Smooth muscle cell (in vitro differentiated cells): Measurements from ENCODE around the gene ENTPD6. TPM values are rescaled to one million over a fixed set of nuclear protein-coding genes. Genes with fewer than 3 reads are reported as not detected.

Experiments
- DNase-seq: peaks from one replicate; lab custom pipeline; 2025; ENCODE audit not compliant: unreplicated experiment; lab: John Stamatoyannopoulos, UW
- H2AFZ ChIP-seq: fragments of 200-600 bp; sonication (generic); 2 replicates; pipeline ENCODE4 v1.6.0; 2016; ENCODE audit warnings: antibody characterized with exemption, low read depth, mild to moderate bottlenecking
- H3F3A ChIP-seq: fragments of 200-600 bp; sonication (generic); 2 replicates; pipeline ENCODE4 v1.6.0; 2017; ENCODE audit warnings: antibody characterized with exemption, low read depth
- H3K27ac ChIP-seq: fragments of 200-600 bp; sonication (generic); 2 replicates; pipeline ENCODE4 v1.5.1; 2016; ENCODE audit warnings: low read depth, mild to moderate bottlenecking
- H3K27me3 ChIP-seq: fragments of 200-600 bp; sonication (generic); 2 replicates; pipeline ENCODE4 v1.6.1; 2016; ENCODE audit warnings: low read depth, mild to moderate bottlenecking
- H3K36me3 ChIP-seq: fragments of 200-600 bp; sonication (generic); 2 replicates; pipeline ENCODE4 v1.5.1; 2016; ENCODE audit warnings: low read depth
- H3K4me1 ChIP-seq: fragments of 200-600 bp; sonication (generic); 2 replicates; pipeline ENCODE4 v1.5.1; 2016; ENCODE audit warnings: low read depth
- H3K4me2 ChIP-seq: fragments of 200-600 bp; sonication (generic); 2 replicates; pipeline ENCODE4 v1.6.0; 2016; ENCODE audit warnings: mild to moderate bottlenecking
- H3K4me3 ChIP-seq: fragments of 200-600 bp; sonication (generic); 2 replicates; pipeline ENCODE4 v1.5.1; 2016; ENCODE audit warnings: mild to moderate bottlenecking
- H3K79me2 ChIP-seq: fragments of 200-600 bp; sonication (generic); 2 replicates; pipeline ENCODE4 v1.6.0; 2016; ENCODE audit warnings: low read depth, mild to moderate bottlenecking
- H3K9ac ChIP-seq: fragments of 200-600 bp; sonication (generic); 2 replicates; pipeline ENCODE4 v1.6.0; 2016; ENCODE audit warnings: low read depth
- H3K9me3 ChIP-seq: fragments of 200-600 bp; sonication (generic); replicated peaks from 2 replicates; pipeline ENCODE4 v1.5.1; 2016; ENCODE audit warnings: low read depth
- H4K20me1 ChIP-seq: fragments of 200-600 bp; sonication (generic); 2 replicates; pipeline ENCODE4 v1.6.0; 2016; ENCODE audit warnings: low read depth
- WGBS: methylation state at CpG from one replicate; pipeline ENCODE4 v1.1.7; 2016; ENCODE audit warnings: low lambda C conversion rate; 5-methylcytosine and 5-hydroxymethylcytosine counted together
- polyA plus RNA-seq: library from polyadenylated mRNA; unstranded; fragments of >200 nt; fragmentation: Nextera tagmentation; extraction: Ambion mirVana; gene quantifications from 2 replicates; pipeline ENCODE4 v1.2.1, GENCODE V29; 2016
- total RNA-seq: library from RNA; depleted of rRNA; stranded (reverse); fragments of >200 nt; gene quantifications from 2 replicates; pipeline ENCODE4 v1.2.3, GENCODE V29; 2014
- TF ChIP-seq, protein P1 (sequence below): fragments of 200-600 bp; sonication (generic); IDR thresholded peaks from 2 replicates; pipeline ENCODE4 v1.5.1; 2017; ENCODE audit warnings: borderline replicate concordance, mild to moderate bottlenecking, antibody characterized with exemption; ENCODE audit not compliant: insufficient read depth, poor library complexity, severe bottlenecking

ENTPD6 gene
- total and polyA plus RNA-seq, 2 experiments from 2014 or later, result 12.6 to 19.9 TPM

DNA sequence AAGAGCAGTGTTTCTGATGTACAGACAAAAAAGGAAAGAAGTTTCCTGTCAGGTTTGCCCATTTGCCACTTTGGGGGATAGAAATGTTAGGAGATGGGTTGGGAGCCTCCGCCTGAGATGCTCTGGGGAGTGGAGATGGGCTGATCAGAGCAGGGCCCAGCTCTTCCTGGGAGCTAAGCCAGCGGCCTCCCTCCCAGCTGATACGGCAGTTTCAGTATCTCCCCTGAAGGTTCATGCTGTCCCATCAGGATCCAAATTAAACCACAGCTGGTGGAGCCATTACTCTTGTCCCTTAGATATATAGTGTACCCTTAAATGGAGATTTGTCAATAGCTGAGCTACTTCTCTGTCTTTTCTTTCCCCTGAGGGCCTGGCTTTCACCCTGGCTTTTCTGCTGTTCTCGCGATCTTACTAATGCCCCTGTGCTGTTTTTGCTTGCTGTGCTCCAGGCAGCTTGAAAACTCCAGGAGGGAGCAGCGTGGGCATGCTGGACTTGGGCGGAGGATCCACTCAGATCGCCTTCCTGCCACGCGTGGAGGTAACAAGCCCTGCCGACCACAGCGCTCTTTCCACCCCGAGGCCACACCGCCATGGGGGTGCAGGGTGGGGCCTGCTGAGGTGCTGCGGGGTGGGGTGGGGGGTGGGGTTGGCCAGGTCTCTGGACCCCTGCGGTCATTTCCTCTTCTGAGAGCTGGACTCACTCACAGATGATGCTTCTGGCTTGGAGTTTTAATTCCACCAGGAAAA is 20.9 kb downstream of the ENTPD6 start:
- H4K20me1 ChIP-seq, result no peaks in the 10 kb centered on the region
- TF ChIP-seq, protein P1, sequence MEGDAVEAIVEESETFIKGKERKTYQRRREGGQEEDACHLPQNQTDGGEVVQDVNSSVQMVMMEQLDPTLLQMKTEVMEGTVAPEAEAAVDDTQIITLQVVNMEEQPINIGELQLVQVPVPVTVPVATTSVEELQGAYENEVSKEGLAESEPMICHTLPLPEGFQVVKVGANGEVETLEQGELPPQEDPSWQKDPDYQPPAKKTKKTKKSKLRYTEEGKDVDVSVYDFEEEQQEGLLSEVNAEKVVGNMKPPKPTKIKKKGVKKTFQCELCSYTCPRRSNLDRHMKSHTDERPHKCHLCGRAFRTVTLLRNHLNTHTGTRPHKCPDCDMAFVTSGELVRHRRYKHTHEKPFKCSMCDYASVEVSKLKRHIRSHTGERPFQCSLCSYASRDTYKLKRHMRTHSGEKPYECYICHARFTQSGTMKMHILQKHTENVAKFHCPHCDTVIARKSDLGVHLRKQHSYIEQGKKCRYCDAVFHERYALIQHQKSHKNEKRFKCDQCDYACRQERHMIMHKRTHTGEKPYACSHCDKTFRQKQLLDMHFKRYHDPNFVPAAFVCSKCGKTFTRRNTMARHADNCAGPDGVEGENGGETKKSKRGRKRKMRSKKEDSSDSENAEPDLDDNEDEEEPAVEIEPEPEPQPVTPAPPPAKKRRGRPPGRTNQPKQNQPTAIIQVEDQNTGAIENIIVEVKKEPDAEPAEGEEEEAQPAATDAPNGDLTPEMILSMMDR, result no peak
- WGBS, result 97% methylated on average over 16 of the region's 16 CpGs
- no peaks in the 10 kb centered on the region for H3K36me3 ChIP-seq
- no peaks in the 10 kb centered on the region for H3K27me3 ChIP-seq
- no peak for DNase-seq
- no peak overlapping the region for H2AFZ ChIP-seq
- no peak overlapping the region for H3K4me2 ChIP-seq
- no peaks in the 10 kb centered on the region for H3K9me3 ChIP-seq
- no peak overlapping the region for H3K9ac ChIP-seq
- no peak overlapping the region for H3K27ac ChIP-seq
- no peaks in the 10 kb centered on the region for H3K4me1 ChIP-seq
- H3K4me3 ChIP-seq, result no peak overlapping the region
- H3K79me2 ChIP-seq, result no peaks in the 10 kb centered on the region
- H3F3A ChIP-seq, result no peaks in the 10 kb centered on the region

DNA sequence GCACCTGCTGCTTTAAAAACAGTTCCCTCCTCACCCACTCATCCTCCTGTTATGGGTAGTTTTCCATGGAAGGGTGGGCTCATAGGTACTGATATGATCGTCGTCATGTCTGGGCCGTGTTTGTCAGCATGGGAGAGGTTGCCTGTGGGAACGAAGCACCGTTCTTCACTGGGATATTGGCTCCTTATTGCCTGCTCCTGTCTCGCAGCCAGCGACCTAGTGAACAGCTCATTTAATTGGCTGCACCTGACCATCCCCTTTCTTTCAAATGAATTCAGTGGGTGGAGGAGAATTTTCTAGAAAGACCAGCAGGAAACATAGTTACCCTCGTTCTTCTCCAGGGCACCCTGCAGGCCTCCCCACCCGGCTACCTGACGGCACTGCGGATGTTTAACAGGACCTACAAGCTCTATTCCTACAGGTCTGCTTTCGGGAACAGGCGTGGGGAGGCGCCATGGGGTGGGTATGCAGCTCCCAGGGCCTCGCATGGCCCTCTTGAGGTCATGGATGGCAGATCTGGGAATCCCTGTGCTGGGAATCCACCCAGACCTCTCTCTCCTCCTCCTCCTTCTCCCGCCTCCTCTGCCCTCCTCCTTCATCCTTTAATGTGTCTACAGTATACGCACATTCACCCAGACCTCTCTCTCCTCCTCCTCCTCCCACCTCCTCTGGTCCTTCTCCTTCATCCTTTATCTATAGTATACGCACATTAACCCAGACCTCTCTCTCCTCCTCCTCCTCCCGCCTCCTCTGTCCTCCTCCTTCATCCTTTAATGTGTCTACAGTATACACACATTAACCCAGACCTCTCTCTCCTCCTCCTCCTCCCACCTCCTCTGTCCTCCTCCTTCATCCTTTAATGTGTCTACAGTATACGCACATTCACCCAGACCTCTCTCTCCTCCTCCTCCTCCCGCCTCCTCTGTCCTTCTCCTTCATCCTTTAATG is 21.9 kb downstream of the ENTPD6 start:
- Histone ChIP-seq H3K9me3 (no peaks in the 10 kb centered on the region), H3K36me3 (no peaks in the 10 kb centered on the region), H4K20me1 (no peaks in the 10 kb centered on the region), H3K4me3 (no peak overlapping the region), H3K27ac (no peak overlapping the region), H3K4me2 (no peak overlapping the region), H3K27me3 (no peaks in the 10 kb centered on the region), H3K9ac (no peak overlapping the region), H2AFZ (no peak overlapping the region), H3K79me2 (no peaks in the 10 kb centered on the region), H3F3A (no peaks in the 10 kb centered on the region), H3K4me1 (no peaks in the 10 kb centered on the region)
- 93% methylated on average over 21 of the region's 21 CpGs for WGBS
- TF ChIP-seq, protein P1, result no peak
- DNase-seq, result no peak

DNA sequence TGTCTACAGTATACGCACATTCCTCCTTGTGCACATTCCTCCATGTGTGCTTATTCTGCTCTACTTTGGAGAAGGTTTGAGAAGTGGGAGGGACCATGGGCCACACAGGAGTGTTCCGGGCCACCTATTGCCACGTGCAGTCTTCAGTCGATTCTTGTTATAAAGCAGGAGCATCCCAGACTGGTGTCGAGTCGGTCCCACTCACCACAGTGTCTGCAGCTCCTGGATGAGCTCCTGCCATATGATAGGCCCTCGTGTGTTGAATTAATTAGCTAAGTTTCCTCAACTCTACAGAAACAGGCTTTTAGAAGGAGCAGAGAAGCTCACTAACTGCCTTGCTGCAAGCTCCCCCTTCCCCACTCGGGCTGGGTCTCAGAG is 22.6 kb downstream of the ENTPD6 start:
- 94% methylated on average over 8 of the region's 8 CpGs for WGBS
- no peak for DNase-seq
- Histone ChIP-seq H3K9me3 (no peaks in the 10 kb centered on the region), H3K36me3 (no peaks in the 10 kb centered on the region), H3K4me1 (peaks cover 6% of the 10 kb centered on the region), H3K9ac (no peak overlapping the region), H3K27ac (no peak overlapping the region), H2AFZ (no peak overlapping the region), H4K20me1 (no peaks in the 10 kb centered on the region), H3K79me2 (no peaks in the 10 kb centered on the region), H3F3A (no peaks in the 10 kb centered on the region), H3K4me3 (no peak overlapping the region), H3K27me3 (no peaks in the 10 kb centered on the region), H3K4me2 (no peak overlapping the region)
- TF ChIP-seq, protein P1, result no peak
